Measurements from ENCODE around the gene ENTPD8.

DNA sequence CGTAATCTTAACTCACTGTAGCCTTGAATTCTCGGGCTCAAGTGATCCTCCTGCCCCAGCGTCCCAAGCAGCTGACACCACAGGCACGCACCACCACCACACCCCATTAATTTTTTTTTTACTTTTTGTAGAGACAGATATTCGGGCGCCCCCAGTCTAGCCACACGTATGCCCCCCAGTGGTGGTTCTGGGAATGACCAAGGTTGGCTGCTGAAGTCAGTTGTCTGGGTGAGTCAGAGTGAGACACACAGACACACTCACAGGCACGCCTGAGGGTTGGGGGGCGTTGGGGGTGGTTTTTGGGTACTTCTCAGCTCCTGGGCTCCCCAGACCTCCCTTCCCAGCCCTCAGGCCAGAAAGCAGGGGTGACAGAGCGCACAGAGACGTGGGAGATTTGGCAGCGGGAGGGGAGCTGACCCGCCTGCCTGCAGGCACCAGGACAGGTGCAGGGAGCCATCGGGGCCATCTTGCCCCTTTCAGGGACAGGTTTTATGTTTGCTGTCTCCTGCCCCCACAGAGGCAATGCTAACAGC is 4.2 kb upstream of the ENTPD8 start:
- TF ChIP-seq POLR2AphosphoS5 (IDR thresholded peaks at IDR 0.05; ENCODE audit: low read depth, low read length): no peak
- no peak for TF ChIP-seq POLR2A (IDR thresholded peaks at IDR 0.05; ENCODE audit: low read depth, low read length)
- TF ChIP-seq TAF1 (IDR thresholded peaks at IDR 0.05; ENCODE audit: borderline replicate concordance, low read depth, low read length): no peak

Measured in GM12892 (cell line).